ENCODE data around the gene ST3GAL3. TPM values are rescaled to one million over a fixed set of nuclear protein-coding genes. Genes with fewer than 3 reads are reported as not detected.

ST3GAL3 gene
- total and polyA plus RNA-seq, 7 donors = 7.2 to 31.4 (median 21.3) TPM

GRCh38 chr1:43956234-43956633, 248.9 kb downstream of the ST3GAL3 start:
- intact Hi-C loops (cut with DNase I) = no loop called here
- TF ChIP-seq EP300 (IDR thresholded peaks at IDR 0.05) (no peak), POLR2A (IDR thresholded peaks at IDR 0.05) (no peak), POLR2AphosphoS5 (IDR thresholded peaks at IDR 0.05) (no peak), CTCF (IDR thresholded peaks at IDR 0.05) (no peak)
- Histone ChIP-seq H3K36me3 (peaks cover 0 to 59% (median 36%) of the 10 kb centered on the region in 4 donors), H3K9me3 (no peaks in the 10 kb centered on the region), H3K27me3 (no peaks in the 10 kb centered on the region), H3K4me3 (no peak overlapping the region), H3K4me1 (no peaks in the 10 kb centered on the region), H3K27ac (no peak overlapping the region)
- DNase-seq = no peak
- 97 to 98% methylated on average over 8 of the region's 8 CpGs for WGBS, 2 donors

GRCh38 chr1:43957407-43958040, 250.2 kb downstream of the ST3GAL3 start:
- no peaks in the 10 kb centered on the region for H3K4me1 ChIP-seq
- no peaks in the 10 kb centered on the region for H3K9me3 ChIP-seq
- TF ChIP-seq POLR2A (IDR thresholded peaks at IDR 0.05) (no peak), EP300 (IDR thresholded peaks at IDR 0.05) (no peak), POLR2AphosphoS5 (IDR thresholded peaks at IDR 0.05) (no peak), CTCF (IDR thresholded peaks at IDR 0.05) (no peak)
- intact Hi-C loops (cut with DNase I) = no loop called here
- H3K36me3 ChIP-seq = peaks cover 0 to 72% (median 42%) of the 10 kb centered on the region in 4 donors
- no peak overlapping the region for H3K27ac ChIP-seq
- 88 to 93% methylated on average over 7 of the region's 7 CpGs for WGBS, 2 donors
- H3K4me3 ChIP-seq = no peak overlapping the region
- H3K27me3 ChIP-seq = no peaks in the 10 kb centered on the region
- DNase-seq = no peak

GRCh38 chr1:43958351-43959255, 251.3 kb downstream of the ST3GAL3 start:
- intact Hi-C loops (cut with DNase I) = no loop called here
- Histone ChIP-seq H3K36me3 (peaks cover 0 to 83% (median 47%) of the 10 kb centered on the region in 4 donors), H3K9me3 (no peaks in the 10 kb centered on the region), H3K4me1 (no peaks in the 10 kb centered on the region), H3K27ac (no peak overlapping the region), H3K27me3 (no peaks in the 10 kb centered on the region), H3K4me3 (no peak overlapping the region)
- 91 to 93% methylated on average over 9 of the region's 9 CpGs for WGBS, 2 donors
- no peak for DNase-seq
- TF ChIP-seq EP300 (IDR thresholded peaks at IDR 0.05) (no peak), POLR2A (IDR thresholded peaks at IDR 0.05) (no peak), CTCF (IDR thresholded peaks at IDR 0.05) (no peak), POLR2AphosphoS5 (IDR thresholded peaks at IDR 0.05) (no peak)

- H3K27ac ChIP-seq = no peak overlapping the region
- H3K36me3 ChIP-seq = peaks cover 0 to 97% (median 49%) of the 10 kb centered on the region in 4 donors
- no peaks in the 10 kb centered on the region for H3K4me1 ChIP-seq
- 96% methylated on average over 8 of the region's 8 CpGs for WGBS, 2 donors
- no peaks in the 10 kb centered on the region for H3K9me3 ChIP-seq
- intact Hi-C loops (cut with DNase I) = no loop called here
- no peaks in the 10 kb centered on the region for H3K27me3 ChIP-seq
- no peak overlapping the region for H3K4me3 ChIP-seq
- no peak for DNase-seq
- no peak for TF ChIP-seq CTCF (IDR thresholded peaks at IDR 0.05)
- TF ChIP-seq POLR2A (IDR thresholded peaks at IDR 0.05) = no peak
- no peak for TF ChIP-seq EP300 (IDR thresholded peaks at IDR 0.05)
These were observed 253.5 kb downstream of the ST3GAL3 start for GRCh38 chr1:43960798-43961197.
